CD14-positive monocyte (primary cell): ENCODE data around the gene SPINT3. TPM values are rescaled to one million over a fixed set of nuclear protein-coding genes. Genes with fewer than 3 reads are reported as not detected.

ENCODE experiments used
- DNase-seq, 3 donors: peaks; one replicate each; pipeline ENCODE4 v3.0.0-alpha.2; 2011 to 2022
- H2AFZ ChIP-seq: 2 replicates; pipeline ENCODE4 v1.6.0; 2012; ENCODE audit warnings: mild to moderate bottlenecking, low read depth, low read length, inconsistent platforms; ENCODE audit not compliant: insufficient read depth, poor library complexity, severe bottlenecking
- H3K27ac ChIP-seq, 2 donors: 1 replicate in 1 of 2; 2 replicates in 1 of 2; pipeline ENCODE4 v1.5.1; 2012 to 2013; ENCODE audit warnings: low read length in 2 of 2, control low read depth in 1 of 2, inconsistent platforms in 1 of 2, low read depth in 1 of 2, mild to moderate bottlenecking in 1 of 2
- H3K27me3 ChIP-seq, 2 donors: one replicate each; pipeline versions ENCODE4 v1.6.0 to v1.6.1; 2011 to 2013; ENCODE audit warnings: low read length in 2 of 2; ENCODE audit not compliant: control insufficient read depth in 2 of 2, insufficient read depth in 2 of 2
- H3K36me3 ChIP-seq, 2 donors: replicated peaks in 1 of 2; 1 replicate in 1 of 2; 2 replicates in 1 of 2; pipeline versions ENCODE4 v1.5.1 to v1.6.1; 2012 to 2013; ENCODE audit warnings: low read length in 2 of 2, control low read depth in 1 of 2, inconsistent platforms in 1 of 2, mild to moderate bottlenecking in 1 of 2; ENCODE audit not compliant: insufficient read depth in 2 of 2, control insufficient read depth in 1 of 2
- H3K4me1 ChIP-seq, 2 donors: 1 replicate in 1 of 2; 2 replicates in 1 of 2; pipeline versions ENCODE4 v1.5.1 to v1.6.1; 2012 to 2013; ENCODE audit warnings: low read length in 2 of 2, control low read depth in 1 of 2, inconsistent platforms in 1 of 2, mild to moderate bottlenecking in 1 of 2, moderate library complexity in 1 of 2; ENCODE audit not compliant: insufficient read depth in 2 of 2, control insufficient read depth in 1 of 2
- H3K4me2 ChIP-seq: replicated peaks from 2 replicates; pipeline ENCODE3; 2012; ENCODE audit warnings: low read length, moderate library complexity, mild to moderate bottlenecking; ENCODE audit not compliant: poor library complexity, severe bottlenecking; ENCODE audit errors: extremely low read depth
- H3K4me3 ChIP-seq, 3 experiments: fragments of 200-600 bp in 1 of 3; sonication (generic) in 1 of 3; replicated peaks in 1 of 3; 1 replicate in 2 of 3; 2 replicates in 1 of 3; pipeline ENCODE4 v1.5.1; 2011 to 2013; ENCODE audit warnings: low read length in 3 of 3, mild to moderate bottlenecking in 3 of 3, control low read depth in 2 of 3, low read depth in 2 of 3, inconsistent platforms in 1 of 3, moderate library complexity in 1 of 3
- H3K79me2 ChIP-seq: 2 replicates; pipeline ENCODE4 v1.6.0; 2012; ENCODE audit warnings: mild to moderate bottlenecking, control low read depth, inconsistent platforms, low read length, moderate library complexity; ENCODE audit not compliant: insufficient read depth
- H3K9ac ChIP-seq: 2 replicates; pipeline ENCODE4 v1.6.0; 2017; ENCODE audit warnings: low read length, mild to moderate bottlenecking; ENCODE audit not compliant: insufficient read depth, poor library complexity, severe bottlenecking
- H3K9me3 ChIP-seq, 2 donors: replicated peaks in 1 of 2; 1 replicate in 1 of 2; 2 replicates in 1 of 2; pipeline versions ENCODE4 v1.5.1 to v1.6.1; 2012 to 2013; ENCODE audit warnings: low read length in 2 of 2, control low read depth in 1 of 2; ENCODE audit not compliant: control insufficient read depth in 1 of 2, insufficient read depth in 1 of 2
- H4K20me1 ChIP-seq: 2 replicates; pipeline ENCODE4 v1.6.0; 2012; ENCODE audit warnings: mild to moderate bottlenecking, low read length, control low read depth, moderate library complexity; ENCODE audit not compliant: insufficient read depth
- H3K27ac Mint-ChIP-seq, 7 donors: one replicate each; pipeline ENCODE4 v1.8.0; 2020; ENCODE audit warnings: mild to moderate bottlenecking in 7 of 7, mixed read lengths in 7 of 7, moderate library complexity in 6 of 7, inconsistent platforms in 2 of 7
- H3K27me3 Mint-ChIP-seq, 3 donors: one replicate each; pipeline ENCODE4 v1.8.0; 2021 to 2022; ENCODE audit warnings: low read depth in 3 of 3, mild to moderate bottlenecking in 3 of 3, mixed read lengths in 3 of 3, moderate library complexity in 3 of 3, inconsistent platforms in 1 of 3
- H3K36me3 Mint-ChIP-seq, 2 donors: one replicate each; pipeline ENCODE4 v1.8.0; 2020; ENCODE audit warnings: mixed read lengths in 2 of 2, inconsistent platforms in 1 of 2, mild to moderate bottlenecking in 1 of 2
- H3K4me1 Mint-ChIP-seq: one replicate; pipeline ENCODE4 v1.8.0; 2020; ENCODE audit warnings: mild to moderate bottlenecking, mixed read lengths
- H3K4me3 Mint-ChIP-seq, 2 donors: one replicate each; pipeline ENCODE4 v1.8.0; 2020; ENCODE audit warnings: mild to moderate bottlenecking in 2 of 2, mixed read lengths in 2 of 2, moderate library complexity in 1 of 2
- H3K9me3 Mint-ChIP-seq, 7 donors: one replicate each; pipeline ENCODE4 v1.8.0; 2020 to 2022; ENCODE audit warnings: mixed read lengths in 7 of 7, mild to moderate bottlenecking in 6 of 7, moderate library complexity in 6 of 7, inconsistent platforms in 2 of 7
- WGBS: methylation state at CpG from one replicate; pipeline ENCODE4 v1.1.5; 2013; ENCODE audit warnings: missing lambda C conversion rate; ENCODE audit not compliant: insufficient coverage; 5-methylcytosine and 5-hydroxymethylcytosine counted together
- intact Hi-C, 2 donors: fragments of 100-400 bp; cut with micrococcal nuclease; formaldehyde crosslinking; loops; one replicate each; pipeline versions ENCODE4 v1.15.0 to v1.15.1; 2023
- polyA plus RNA-seq, 3 donors: library from polyadenylated mRNA; depleted of rRNA in 1 of 3; unstranded in 2 of 3; stranded (reverse) in 1 of 3; fragments of 300-500 nt in 2 of 3; fragments of >200 nt in 1 of 3; fragmentation: Illumina TruSeq in 2 of 3; gene quantifications; 1 replicate in 2 of 3; 2 replicates in 1 of 3; pipeline ENCODE4 v1.2.3, GENCODE V29; 2012 to 2021
- TF ChIP-seq, protein P1 (sequence below): fragments of 200-600 bp; IDR thresholded peaks from one replicate; pipeline ENCODE4 v1.8.0; 2022; ENCODE audit warnings: antibody characterized with exemption, mild to moderate bottlenecking

Gene SPINT3
- polyA plus RNA-seq, 3 donors, result not detected

DNA sequence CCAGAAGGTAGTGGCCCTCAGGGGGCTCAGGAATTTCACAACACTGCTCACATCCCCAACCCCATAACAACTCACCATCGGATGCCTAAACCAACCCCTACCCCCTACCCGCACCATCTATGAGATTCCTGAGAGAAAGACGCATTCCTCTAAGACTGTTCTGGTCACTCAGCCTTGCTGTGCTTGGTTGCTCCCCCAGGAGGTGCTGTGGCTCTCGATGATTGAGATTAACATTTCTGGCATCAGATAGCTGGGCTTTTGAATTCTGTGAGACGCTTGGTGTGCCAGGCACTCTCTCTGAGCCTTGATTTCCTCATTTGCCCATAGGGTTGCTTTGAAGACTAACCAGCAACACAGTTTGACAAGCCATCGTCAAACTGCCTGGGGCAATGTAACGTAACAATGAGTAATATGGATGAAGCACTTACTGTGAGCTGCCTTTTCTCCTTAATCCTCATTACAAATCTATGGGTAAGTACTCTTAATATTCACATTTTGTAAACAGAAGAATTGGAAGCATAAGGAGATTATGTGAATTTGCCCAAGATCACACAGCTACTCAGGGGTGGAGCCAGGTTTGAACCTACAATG is 22.9 kb upstream of the SPINT3 start:
- intact Hi-C loops, result no loop called here

DNA sequence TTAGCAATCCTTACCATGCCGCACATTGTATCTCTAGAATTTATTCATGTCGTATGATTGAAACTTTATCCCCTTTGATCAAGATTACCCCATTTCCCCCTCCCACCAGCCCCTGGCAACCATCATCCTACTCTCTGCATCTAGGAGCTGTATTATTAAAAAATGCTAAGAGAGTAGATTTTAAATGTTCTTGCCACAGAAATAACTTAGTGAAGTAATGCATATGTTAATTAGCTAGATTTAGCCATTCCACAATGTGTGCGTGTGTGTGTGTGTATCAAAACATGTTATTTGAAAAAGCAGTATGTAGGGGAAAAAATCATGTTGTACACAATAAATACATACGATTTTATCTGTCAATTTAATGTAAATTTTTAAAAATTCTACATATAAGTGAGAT is 11.9 kb upstream of the SPINT3 start:
- H3K4me1 ChIP-seq, result no peaks in the 10 kb centered on the region
- peaks cover 8 to 11% of the 10 kb centered on the region in 2 donors for H3K27me3 ChIP-seq
- no peak overlapping the region for H2AFZ ChIP-seq
- intact Hi-C loops, result no loop called here
- Mint-ChIP-seq H3K4me1 (peaks cover 1% of the 10 kb centered on the region), H3K27ac (no peak overlapping the region), H3K9me3 (peaks cover 0 to 4% (median 0%) of the 10 kb centered on the region in 7 donors), H3K4me3 (no peak overlapping the region), H3K27me3 (peaks cover 5 to 28% (median 15%) of the 10 kb centered on the region in 3 donors), H3K36me3 (no peaks in the 10 kb centered on the region)
- no peak overlapping the region for H3K4me3 ChIP-seq
- WGBS, result no CpG with 5 or more reads among the region's 4 CpGs
- no peaks in the 10 kb centered on the region for H3K36me3 ChIP-seq
- no peak overlapping the region for H3K9ac ChIP-seq
- no peaks in the 10 kb centered on the region for H4K20me1 ChIP-seq
- H3K79me2 ChIP-seq, result no peaks in the 10 kb centered on the region
- no peak overlapping the region for H3K27ac ChIP-seq
- TF ChIP-seq, protein P1, sequence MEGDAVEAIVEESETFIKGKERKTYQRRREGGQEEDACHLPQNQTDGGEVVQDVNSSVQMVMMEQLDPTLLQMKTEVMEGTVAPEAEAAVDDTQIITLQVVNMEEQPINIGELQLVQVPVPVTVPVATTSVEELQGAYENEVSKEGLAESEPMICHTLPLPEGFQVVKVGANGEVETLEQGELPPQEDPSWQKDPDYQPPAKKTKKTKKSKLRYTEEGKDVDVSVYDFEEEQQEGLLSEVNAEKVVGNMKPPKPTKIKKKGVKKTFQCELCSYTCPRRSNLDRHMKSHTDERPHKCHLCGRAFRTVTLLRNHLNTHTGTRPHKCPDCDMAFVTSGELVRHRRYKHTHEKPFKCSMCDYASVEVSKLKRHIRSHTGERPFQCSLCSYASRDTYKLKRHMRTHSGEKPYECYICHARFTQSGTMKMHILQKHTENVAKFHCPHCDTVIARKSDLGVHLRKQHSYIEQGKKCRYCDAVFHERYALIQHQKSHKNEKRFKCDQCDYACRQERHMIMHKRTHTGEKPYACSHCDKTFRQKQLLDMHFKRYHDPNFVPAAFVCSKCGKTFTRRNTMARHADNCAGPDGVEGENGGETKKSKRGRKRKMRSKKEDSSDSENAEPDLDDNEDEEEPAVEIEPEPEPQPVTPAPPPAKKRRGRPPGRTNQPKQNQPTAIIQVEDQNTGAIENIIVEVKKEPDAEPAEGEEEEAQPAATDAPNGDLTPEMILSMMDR, result no peak
- H3K4me2 ChIP-seq, result no peak overlapping the region
- DNase-seq, result no peak
- no peaks in the 10 kb centered on the region for H3K9me3 ChIP-seq

More for the DNA sequence above, 22.9 kb upstream of the SPINT3 start:
- Histone ChIP-seq H3K4me1 (no peaks in the 10 kb centered on the region), H3K4me3 (no peak overlapping the region), H4K20me1 (no peaks in the 10 kb centered on the region), H3K27me3 (peaks cover 0 to 2% of the 10 kb centered on the region in 2 donors), H3K27ac (no peak overlapping the region), H3K4me2 (no peak overlapping the region), H2AFZ (no peak overlapping the region), H3K79me2 (no peaks in the 10 kb centered on the region), H3K9ac (no peak overlapping the region), H3K9me3 (no peaks in the 10 kb centered on the region), H3K36me3 (no peaks in the 10 kb centered on the region)
- Mint-ChIP-seq H3K36me3 (no peaks in the 10 kb centered on the region), H3K27me3 (peaks cover 4 to 10% (median 5%) of the 10 kb centered on the region in 3 donors), H3K4me1 (no peaks in the 10 kb centered on the region), H3K27ac (no peak overlapping the region), H3K4me3 (no peak overlapping the region), H3K9me3 (peaks cover 0 to 2% (median 0%) of the 10 kb centered on the region in 7 donors)
- DNase-seq, result no peak
- TF ChIP-seq, protein P1, result no peak
- 78% methylated on average over 5 of the region's 7 CpGs for WGBS
